SH-SY5Y (cell line): ENCODE results near the gene ZBTB4.

Source experiments
- GATA2 ChIP-seq: IDR thresholded peaks from 2 replicates; pipeline ENCODE4 v1.6.1; 2011; ENCODE audit warnings: mild to moderate bottlenecking, low read depth, low read length
- GATA3 ChIP-seq: IDR thresholded peaks from 2 replicates; pipeline ENCODE4 v1.6.1; 2011; ENCODE audit warnings: low read depth, mild to moderate bottlenecking, low read length, moderate library complexity

DNA sequence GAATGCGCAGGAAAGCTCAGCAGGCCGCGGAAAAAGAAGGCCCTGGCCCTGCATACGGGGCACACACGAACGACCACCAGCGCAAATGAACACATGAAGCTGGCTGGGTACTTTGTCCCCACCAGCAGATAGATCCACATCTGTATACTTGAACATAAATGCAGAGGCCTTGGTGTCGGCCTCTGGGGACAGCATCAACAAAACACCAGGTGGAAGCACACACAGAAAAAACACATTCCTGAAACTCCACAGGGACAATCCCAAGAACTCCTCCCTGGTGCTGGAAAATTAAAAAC, 606 bp upstream of the ZBTB4 start:
- TF ChIP-seq GATA2, result no peak
- no peak for TF ChIP-seq GATA3
